Smooth muscle cell (in vitro differentiated cells): ENCODE results near the gene AKAP13. TPM values are rescaled to one million over a fixed set of nuclear protein-coding genes. Genes with fewer than 3 reads are reported as not detected.

ENCODE experiments used
- DNase-seq: peaks from one replicate; lab custom pipeline; 2025; ENCODE audit not compliant: unreplicated experiment; lab: John Stamatoyannopoulos, UW
- H2AFZ ChIP-seq: fragments of 200-600 bp; sonication (generic); 2 replicates; pipeline ENCODE4 v1.6.0; 2016; ENCODE audit warnings: antibody characterized with exemption, low read depth, mild to moderate bottlenecking
- H3F3A ChIP-seq: fragments of 200-600 bp; sonication (generic); 2 replicates; pipeline ENCODE4 v1.6.0; 2017; ENCODE audit warnings: antibody characterized with exemption, low read depth
- H3K27ac ChIP-seq: fragments of 200-600 bp; sonication (generic); 2 replicates; pipeline ENCODE4 v1.5.1; 2016; ENCODE audit warnings: low read depth, mild to moderate bottlenecking
- H3K27me3 ChIP-seq: fragments of 200-600 bp; sonication (generic); 2 replicates; pipeline ENCODE4 v1.6.1; 2016; ENCODE audit warnings: low read depth, mild to moderate bottlenecking
- H3K36me3 ChIP-seq: fragments of 200-600 bp; sonication (generic); 2 replicates; pipeline ENCODE4 v1.5.1; 2016; ENCODE audit warnings: low read depth
- H3K4me1 ChIP-seq: fragments of 200-600 bp; sonication (generic); 2 replicates; pipeline ENCODE4 v1.5.1; 2016; ENCODE audit warnings: low read depth
- H3K4me2 ChIP-seq: fragments of 200-600 bp; sonication (generic); 2 replicates; pipeline ENCODE4 v1.6.0; 2016; ENCODE audit warnings: mild to moderate bottlenecking
- H3K4me3 ChIP-seq: fragments of 200-600 bp; sonication (generic); 2 replicates; pipeline ENCODE4 v1.5.1; 2016; ENCODE audit warnings: mild to moderate bottlenecking
- H3K79me2 ChIP-seq: fragments of 200-600 bp; sonication (generic); 2 replicates; pipeline ENCODE4 v1.6.0; 2016; ENCODE audit warnings: low read depth, mild to moderate bottlenecking
- H3K9ac ChIP-seq: fragments of 200-600 bp; sonication (generic); 2 replicates; pipeline ENCODE4 v1.6.0; 2016; ENCODE audit warnings: low read depth
- H3K9me3 ChIP-seq: fragments of 200-600 bp; sonication (generic); replicated peaks from 2 replicates; pipeline ENCODE4 v1.5.1; 2016; ENCODE audit warnings: low read depth
- H4K20me1 ChIP-seq: fragments of 200-600 bp; sonication (generic); 2 replicates; pipeline ENCODE4 v1.6.0; 2016; ENCODE audit warnings: low read depth
- CTCF ChIP-seq: fragments of 200-600 bp; sonication (generic); IDR thresholded peaks from 2 replicates; pipeline ENCODE4 v1.5.1; 2017; ENCODE audit warnings: borderline replicate concordance, mild to moderate bottlenecking, antibody characterized with exemption; ENCODE audit not compliant: insufficient read depth, poor library complexity, severe bottlenecking
- WGBS: methylation state at CpG from one replicate; pipeline ENCODE4 v1.1.7; 2016; ENCODE audit warnings: low lambda C conversion rate; 5-methylcytosine and 5-hydroxymethylcytosine counted together
- polyA plus RNA-seq: library from polyadenylated mRNA; unstranded; fragments of >200 nt; fragmentation: Nextera tagmentation; extraction: Ambion mirVana; gene quantifications from 2 replicates; pipeline ENCODE4 v1.2.1, GENCODE V29; 2016
- total RNA-seq: library from RNA; depleted of rRNA; stranded (reverse); fragments of >200 nt; gene quantifications from 2 replicates; pipeline ENCODE4 v1.2.3, GENCODE V29; 2014

The AKAP13 gene
- total and polyA plus RNA-seq, 2 experiments from 2014 or later, result 43.3 to 63.5 TPM

GRCh38 chr15:85743392-85744055 lies 363.1 kb downstream of the AKAP13 start:
- peaks cover 14% of the 10 kb centered on the region for H3K36me3 ChIP-seq
- no peak overlapping the region for H3K4me3 ChIP-seq
- H3K4me1 ChIP-seq, result no peaks in the 10 kb centered on the region
- H3K27ac ChIP-seq, result no peak overlapping the region
- no peak for DNase-seq
- no peaks in the 10 kb centered on the region for H3K79me2 ChIP-seq
- H3K27me3 ChIP-seq, result no peaks in the 10 kb centered on the region
- no peak overlapping the region for H3K9ac ChIP-seq
- no peaks in the 10 kb centered on the region for H3F3A ChIP-seq
- WGBS, result 99% methylated on average over 12 of the region's 14 CpGs
- TF ChIP-seq CTCF, result no peak
- H3K4me2 ChIP-seq, result no peak overlapping the region
- H2AFZ ChIP-seq, result no peak overlapping the region
- H3K9me3 ChIP-seq, result no peaks in the 10 kb centered on the region
- peaks cover 29% of the 10 kb centered on the region for H4K20me1 ChIP-seq

GRCh38 chr15:85744579-85744978 lies 364.2 kb downstream of the AKAP13 start:
- Histone ChIP-seq H3K27me3 (no peaks in the 10 kb centered on the region), H3K4me3 (no peak overlapping the region), H3K9ac (no peak overlapping the region), H3K27ac (no peak overlapping the region), H3K9me3 (no peaks in the 10 kb centered on the region), H3K79me2 (no peaks in the 10 kb centered on the region), H4K20me1 (peaks cover 29% of the 10 kb centered on the region), H3K4me2 (no peak overlapping the region), H3F3A (peaks cover 5% of the 10 kb centered on the region), H2AFZ (no peak overlapping the region), H3K4me1 (peaks cover 4% of the 10 kb centered on the region), H3K36me3 (peaks cover 14% of the 10 kb centered on the region)
- no peak for DNase-seq
- no peak for TF ChIP-seq CTCF
- WGBS, result 91% methylated on average over 10 of the region's 10 CpGs

- H3K27me3 ChIP-seq, result no peaks in the 10 kb centered on the region
- no peak overlapping the region for H3K4me3 ChIP-seq
- H3K36me3 ChIP-seq, result peaks cover 10% of the 10 kb centered on the region
- no peaks in the 10 kb centered on the region for H3K79me2 ChIP-seq
- WGBS, result 96% methylated on average over 12 of the region's 12 CpGs
- H3K27ac ChIP-seq, result no peak overlapping the region
- H4K20me1 ChIP-seq, result peaks cover 29% of the 10 kb centered on the region
- H3K9ac ChIP-seq, result no peak overlapping the region
- H2AFZ ChIP-seq, result no peak overlapping the region
- peaks cover 7% of the 10 kb centered on the region for H3K4me1 ChIP-seq
- H3K9me3 ChIP-seq, result no peaks in the 10 kb centered on the region
- peaks cover 5% of the 10 kb centered on the region for H3F3A ChIP-seq
- no peak for DNase-seq
- H3K4me2 ChIP-seq, result no peak overlapping the region
- TF ChIP-seq CTCF, result no peak
Measured at GRCh38 chr15:85745023-85745422, 364.6 kb downstream of the AKAP13 start.
